ENCODE measurements around the gene DNAH3.
"Not testable (repeated sequence)": the region's sequence is repeated elsewhere in the genome, so short reads cannot be mapped to it uniquely, and the experiment has no call there.

DNAH3 gene

DNA sequence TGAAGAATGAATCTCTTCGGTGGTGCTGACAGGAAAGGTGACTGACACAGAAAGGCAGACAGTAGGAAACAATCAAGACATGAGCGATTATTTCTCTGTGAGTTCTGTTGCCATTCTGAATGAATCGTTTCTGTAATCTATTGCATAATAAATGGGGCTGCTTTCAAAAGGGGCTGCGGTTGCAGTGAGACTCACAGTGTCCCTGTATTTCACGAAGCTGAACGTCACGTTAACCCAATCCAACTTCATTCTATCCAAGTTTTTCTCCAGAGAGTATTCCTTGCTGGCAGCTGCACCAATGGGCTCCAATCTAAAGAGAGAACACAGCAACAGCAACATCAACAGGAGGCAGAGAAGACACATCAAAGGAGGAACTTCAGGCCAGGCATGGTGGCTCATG lies 75.4 kb downstream of the DNAH3 start:
- no peak for DNase-seq (ENCODE audit: low read depth)

DNA sequence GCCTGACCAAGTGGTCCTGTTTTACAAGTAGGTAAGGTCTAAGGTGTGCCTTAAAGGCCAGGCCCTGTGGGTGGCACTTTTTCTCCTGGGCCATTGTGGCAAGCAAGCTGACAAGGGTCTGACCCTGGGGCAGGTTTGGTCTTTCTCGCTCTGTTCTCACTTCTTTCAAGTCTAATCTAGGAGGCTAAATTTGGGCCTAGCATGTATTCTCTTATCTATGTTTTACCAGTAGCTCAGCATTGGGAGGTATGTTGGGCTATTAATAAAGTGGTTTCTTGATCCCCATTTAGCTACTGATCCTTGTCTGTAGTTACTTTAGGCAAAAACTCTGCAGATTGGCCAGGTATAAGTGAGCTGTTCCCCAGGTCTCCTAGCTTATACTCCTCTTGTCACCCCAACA lies 77.7 kb downstream of the DNAH3 start:
- no peak for DNase-seq (ENCODE audit: low read depth)

DNA sequence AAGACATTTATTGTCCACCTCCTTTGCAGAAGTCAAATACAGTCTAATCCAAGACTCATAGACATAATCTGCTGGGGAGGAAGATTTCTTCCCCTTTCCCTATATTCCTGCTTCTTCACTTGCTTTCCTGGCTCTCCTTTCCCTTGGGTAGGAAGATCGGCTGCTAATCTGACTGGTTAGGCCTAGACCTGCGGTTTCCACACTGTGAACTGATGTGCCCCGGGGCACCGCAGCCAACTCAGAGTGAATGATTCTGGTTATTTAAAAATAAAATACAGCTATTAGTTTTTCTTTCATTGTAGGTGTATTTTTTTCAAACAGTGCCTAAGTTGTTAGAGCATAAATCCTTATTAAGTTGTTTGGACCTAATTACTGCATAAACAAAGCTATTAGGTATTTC lies 78.9 kb downstream of the DNAH3 start:
- no peak for DNase-seq (ENCODE audit: low read depth)

DNA sequence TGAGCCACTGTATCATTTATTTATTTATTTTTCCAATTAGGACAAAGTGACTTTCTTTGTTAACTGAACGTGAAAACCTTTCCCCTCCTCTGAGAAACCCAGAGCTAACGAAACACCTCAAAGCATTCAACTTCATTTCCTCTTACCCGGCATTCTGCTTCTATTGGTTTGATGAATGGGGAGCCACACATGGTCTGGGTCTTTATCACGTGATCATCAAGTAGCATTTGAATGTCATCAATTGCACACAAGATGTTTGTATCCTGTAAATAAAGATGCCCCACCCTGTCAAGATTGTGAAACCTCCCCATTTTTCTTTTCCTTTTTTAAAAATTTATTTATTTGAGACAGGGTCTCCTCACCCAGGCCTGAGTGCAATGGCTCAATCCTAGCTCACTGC lies 80.1 kb downstream of the DNAH3 start:
- DNase-seq (ENCODE audit: low read depth), result no peak

- DNase-seq (ENCODE audit: low read depth), result no peak
These were observed 80.7 kb downstream of the DNAH3 start for GRCh38 chr16:21069986-21070385.

GRCh38 chr16:21064203-21064602 lies 86.4 kb downstream of the DNAH3 start:
- no peak for DNase-seq (ENCODE audit: low read depth)

DNA sequence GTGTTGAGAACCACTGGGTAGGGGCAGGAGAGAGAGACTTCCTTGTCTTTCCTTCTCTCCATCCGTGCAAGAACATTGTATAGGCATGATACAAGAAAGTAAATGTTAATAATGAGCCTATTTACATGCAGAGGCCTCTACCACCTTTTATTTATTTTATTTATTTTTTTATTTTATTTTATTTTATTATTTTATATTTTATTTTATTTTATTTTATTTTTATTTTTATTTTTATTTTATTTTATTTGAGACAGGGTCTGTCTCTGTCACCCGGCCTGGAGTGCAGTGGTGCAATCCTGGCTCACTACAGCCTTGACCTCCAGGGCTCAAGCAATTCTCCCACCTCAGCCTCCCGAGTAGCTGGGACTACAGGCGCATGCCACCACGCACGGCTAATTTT lies 87.3 kb downstream of the DNAH3 start:
- not testable (repeated sequence) for DNase-seq (ENCODE audit: low read depth)

GRCh38 chr16:21060027-21060510 lies 90.6 kb downstream of the DNAH3 start:
- no peak for DNase-seq (ENCODE audit: low read depth)

- DNase-seq (ENCODE audit: low read depth), result no peak
These were observed 92.8 kb downstream of the DNAH3 start for GRCh38 chr16:21057875-21058274.

GRCh38 chr16:21056396-21056795 lies 94.2 kb downstream of the DNAH3 start:
- DNase-seq (ENCODE audit: low read depth), result no peak

DNA sequence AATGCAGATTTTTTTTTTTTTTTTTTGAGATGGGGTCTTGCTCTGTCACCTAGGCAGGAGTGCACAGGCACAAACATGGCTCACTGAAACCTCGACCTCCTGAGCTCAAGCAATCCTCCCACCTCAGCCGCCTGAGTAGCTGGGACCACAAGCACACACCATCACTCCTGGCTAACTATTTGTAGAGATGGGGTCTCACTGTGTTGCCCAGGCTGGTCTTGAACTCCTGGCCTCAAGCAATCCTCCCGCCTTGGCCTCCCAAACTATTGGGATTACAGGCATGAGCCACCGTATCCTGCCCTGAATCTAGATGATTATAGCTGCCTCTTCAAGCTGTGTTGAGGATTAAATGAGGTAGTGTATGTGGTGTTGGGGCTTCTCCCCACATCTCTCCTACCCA lies 94.9 kb downstream of the DNAH3 start:
- DNase-seq (ENCODE audit: low read depth), result not testable (repeated sequence)

GRCh38 chr16:21053590-21053989 lies 97.1 kb downstream of the DNAH3 start:
- DNase-seq (ENCODE audit: low read depth), result no peak

GRCh38 chr16:21048091-21048912 lies 102.3 kb downstream of the DNAH3 start:
- DNase-seq (ENCODE audit: low read depth), result not testable (repeated sequence)

DNA sequence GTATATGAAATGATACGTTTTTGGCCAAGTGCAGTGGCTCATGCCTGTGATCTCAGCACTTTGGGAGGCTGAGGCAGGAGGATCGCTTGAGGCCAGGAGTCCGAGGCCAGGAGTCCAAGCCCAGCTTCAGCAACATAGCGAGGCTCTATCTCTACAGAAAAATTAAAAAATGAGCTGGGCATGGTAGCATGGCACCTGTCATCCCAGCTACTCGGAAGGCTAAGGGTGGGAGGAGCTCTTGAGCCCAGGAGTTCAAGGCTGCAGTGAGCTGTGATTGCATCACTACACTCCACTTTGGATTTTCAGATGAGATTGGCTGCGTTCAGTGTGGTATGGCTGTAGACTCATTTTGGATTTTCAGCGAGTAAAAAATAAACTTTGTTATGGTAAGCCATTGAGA lies 112.4 kb downstream of the DNAH3 start:
- DNase-seq (ENCODE audit: low read depth), result no peak

- DNase-seq (ENCODE audit: low read depth), result no peak
These were observed 112.9 kb downstream of the DNAH3 start for GRCh38 chr16:21037736-21038135.

GRCh38 chr16:21037168-21037567 lies 113.5 kb downstream of the DNAH3 start:
- no peak for DNase-seq (ENCODE audit: low read depth)

DNA sequence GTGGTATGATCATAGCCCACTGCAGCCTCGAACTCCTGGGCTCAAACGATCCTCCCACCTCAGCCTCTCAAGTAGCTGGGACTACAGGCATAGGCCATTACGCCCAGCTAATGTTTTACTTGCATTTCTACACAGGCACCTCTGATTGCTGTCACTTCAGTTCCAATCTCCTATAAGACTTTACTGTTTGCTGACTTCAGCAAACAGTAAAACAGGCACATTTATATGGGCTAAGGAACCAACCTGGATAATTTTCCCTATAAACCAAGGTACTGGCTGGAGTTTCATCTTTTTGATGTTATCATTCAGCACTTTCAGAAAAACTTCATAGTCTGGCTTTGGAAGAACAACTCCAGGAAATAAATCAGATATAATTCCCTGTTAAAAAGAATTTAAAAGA lies 114.2 kb downstream of the DNAH3 start:
- no peak for DNase-seq (ENCODE audit: low read depth)

DNA sequence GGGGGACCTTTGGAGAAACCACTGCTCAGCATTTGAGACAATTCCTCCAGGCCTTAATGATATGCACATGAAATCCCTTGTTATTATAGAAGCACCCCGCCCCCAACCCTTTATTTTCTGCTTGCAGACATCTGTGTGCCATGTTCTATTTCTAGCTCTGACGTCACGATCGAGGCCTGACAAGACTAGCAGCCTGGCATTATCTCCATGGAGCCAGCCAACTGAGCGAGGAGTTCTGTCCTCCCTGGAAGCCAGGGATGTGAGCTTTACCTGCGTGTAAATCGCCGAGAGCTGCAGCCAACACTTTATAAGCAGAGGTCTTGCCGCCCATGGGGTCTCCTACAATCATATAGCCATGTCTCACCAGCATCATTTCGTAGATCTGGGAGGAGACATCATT lies 116.9 kb downstream of the DNAH3 start:
- no peak for DNase-seq (ENCODE audit: low read depth)

DNA sequence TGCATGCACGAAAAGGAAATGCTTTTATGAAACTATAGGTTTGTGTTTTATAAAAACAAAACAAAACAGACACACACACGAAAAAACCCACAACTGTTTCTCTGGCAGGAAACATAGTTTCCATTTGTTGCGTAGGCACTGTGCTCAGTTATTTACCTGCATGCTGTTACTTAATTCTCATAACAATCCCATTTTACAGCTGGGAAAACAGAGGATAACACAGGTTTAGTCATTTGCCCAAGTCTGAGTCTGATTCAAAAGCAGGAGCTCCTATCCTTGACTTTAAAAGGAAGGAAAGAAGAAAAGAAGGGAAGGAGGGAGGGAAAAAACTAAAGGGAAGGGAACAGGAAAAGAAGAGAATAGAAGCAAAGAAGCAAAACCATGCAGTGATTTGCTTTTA lies 117.4 kb downstream of the DNAH3 start:
- no peak for DNase-seq (ENCODE audit: low read depth)

DNA sequence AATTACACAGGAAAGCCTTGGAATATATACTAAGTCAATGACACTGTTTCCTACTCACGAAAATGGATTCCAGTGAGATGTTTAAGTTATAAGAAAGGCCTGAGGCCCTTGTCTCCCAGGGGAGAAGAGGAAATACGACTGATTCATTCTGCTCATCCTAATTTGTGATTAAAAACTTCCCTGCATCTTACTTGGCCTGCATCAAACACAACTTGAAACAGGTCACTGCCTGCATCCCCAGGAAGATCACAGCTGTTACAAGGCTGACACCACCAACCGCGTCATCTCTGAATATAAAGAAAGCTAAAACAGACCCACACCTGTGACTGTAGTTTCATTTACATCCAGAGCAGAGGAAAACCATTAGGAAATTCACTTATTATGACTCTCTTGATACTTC lies 121.9 kb downstream of the DNAH3 start:
- DNase-seq (ENCODE audit: low read depth), result no peak

DNA sequence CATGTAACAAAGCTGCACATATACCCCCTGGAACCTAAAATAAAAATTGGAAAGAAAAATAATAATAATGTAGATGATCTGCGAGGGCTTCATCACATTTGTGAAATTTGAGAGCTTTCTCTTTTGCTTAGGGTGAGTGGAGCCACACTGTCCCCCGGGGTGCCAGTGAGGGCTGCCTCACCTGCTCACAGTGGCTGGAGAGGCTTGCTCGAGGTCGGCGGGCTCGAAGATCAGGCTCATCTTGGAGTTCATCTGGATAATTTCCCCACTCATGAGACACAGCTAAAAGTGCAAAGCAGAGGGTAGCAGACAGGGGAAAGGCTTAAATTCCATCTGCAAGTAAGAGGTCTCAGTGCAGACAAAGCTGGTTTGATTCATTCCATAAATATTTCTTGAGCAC lies 123.8 kb downstream of the DNAH3 start:
- no peak for DNase-seq (ENCODE audit: low read depth)

DNA sequence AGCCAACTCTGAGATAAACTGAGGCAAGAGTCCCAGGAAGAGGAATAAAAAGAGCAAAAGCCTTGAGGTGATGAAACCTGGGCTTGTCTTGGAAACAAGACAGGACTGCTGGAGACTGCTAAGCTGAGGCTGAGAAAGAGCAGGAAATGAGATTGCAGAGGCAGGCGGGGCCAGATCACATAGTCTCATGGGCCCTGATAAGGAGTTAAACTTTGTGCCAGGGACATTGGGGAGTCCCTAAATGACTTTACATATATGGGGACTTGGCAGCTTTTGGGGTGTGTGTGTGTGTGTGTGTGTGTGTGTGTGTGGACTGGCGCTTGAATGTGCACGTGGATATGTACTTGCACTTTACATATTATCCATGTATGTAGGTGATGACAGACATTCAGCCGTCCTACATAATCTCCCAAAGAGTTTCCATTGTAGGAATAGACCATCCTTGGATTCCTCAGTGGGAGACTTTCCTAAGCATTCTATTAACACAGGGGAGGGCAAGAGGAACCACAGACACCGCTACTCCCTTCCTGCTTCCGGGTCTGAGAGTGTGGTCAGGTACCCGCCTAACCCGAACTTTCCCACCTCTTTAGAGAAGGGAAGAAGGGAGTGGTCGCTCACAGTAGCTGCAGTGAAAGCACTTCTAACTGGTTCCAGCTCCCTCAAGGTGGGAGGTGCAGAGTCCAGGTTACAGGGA lies 127.0 kb downstream of the DNAH3 start:
- DNase-seq (ENCODE audit: low read depth), result no peak

DNA sequence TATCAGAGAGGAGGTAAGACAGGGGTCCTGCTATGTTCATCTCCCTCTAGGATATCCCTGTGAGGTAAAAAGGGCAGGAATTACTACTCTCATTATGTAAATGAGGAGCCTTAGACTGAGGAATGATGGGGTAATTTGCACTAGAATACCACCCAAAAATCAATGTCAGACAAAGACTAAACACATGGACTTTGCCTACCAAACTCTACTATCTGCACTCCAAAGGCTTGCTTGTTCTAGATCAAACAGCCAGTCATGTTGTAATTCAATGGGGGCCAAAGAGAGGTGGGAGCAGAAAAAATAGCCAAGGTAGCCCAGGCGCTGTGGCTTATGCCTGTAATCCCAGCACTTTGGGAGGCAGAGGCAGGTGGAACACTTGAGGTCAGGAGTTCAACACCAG lies 129.3 kb downstream of the DNAH3 start:
- no peak for DNase-seq (ENCODE audit: low read depth)

GRCh38 chr16:21009815-21010214 lies 140.8 kb downstream of the DNAH3 start:
- DNase-seq (ENCODE audit: low read depth), result no peak
